B cell (primary cell): Measurements from ENCODE around the gene MTPN. TPM values are rescaled to one million over a fixed set of nuclear protein-coding genes. Genes with fewer than 3 reads are reported as not detected.

Experiments used
- ATAC-seq: fragments of 200-7000 bp; cut with Tn5 transposase; one replicate; pipeline ENCODE4 v1.10.0; 2021; ENCODE audit warnings: low read depth, mild to moderate bottlenecking, moderate number of reproducible peaks, moderate library complexity
- CTCF ChIA-PET: fragments of 350-600 bp; sonication (Branson Sonifier 250); formaldehyde crosslinking; loops from one replicate; lab custom pipeline; 2021; ENCODE audit warnings: antibody characterized with exemption, inconsistent platforms; lab: Charles Lee
- POLR2A ChIA-PET: fragments of 350-600 bp; sonication (Branson Sonifier 250); formaldehyde crosslinking; loops from one replicate; lab custom pipeline; 2021; ENCODE audit warnings: antibody characterized with exemption; lab: Charles Lee
- DNase-seq: peaks from one replicate; pipeline ENCODE4 v3.0.0; 2013
- H2AFZ ChIP-seq: 2 replicates; pipeline ENCODE4 v1.6.1; 2012; ENCODE audit warnings: mild to moderate bottlenecking, low read depth, low read length; ENCODE audit not compliant: insufficient read depth, poor library complexity, severe bottlenecking
- H3K27ac ChIP-seq, 2 donors: 1 replicate in 1 of 2; 2 replicates in 1 of 2; pipeline ENCODE4 v1.5.1; 2012 to 2013; ENCODE audit warnings: low read length in 2 of 2, mild to moderate bottlenecking in 2 of 2, moderate library complexity in 1 of 2
- H3K27me3 ChIP-seq, 4 experiments: fragments of 200-600 bp in 1 of 4; sonication (generic) in 1 of 4; replicated peaks in 1 of 4; 1 replicate in 2 of 4; 2 replicates in 2 of 4; pipeline versions ENCODE4 v1.6.1 to v1.7.0; 2013 to 2016; ENCODE audit warnings: low read length in 3 of 4, mild to moderate bottlenecking in 2 of 4, mixed read lengths in 1 of 4, moderate library complexity in 1 of 4; ENCODE audit not compliant: insufficient read depth in 4 of 4, control insufficient read depth in 3 of 4; ENCODE audit errors: control extremely low read depth in 1 of 4
- H3K36me3 ChIP-seq, 2 experiments: replicated peaks in 1 of 2; 1 replicate in 1 of 2; 2 replicates in 1 of 2; pipeline versions ENCODE4 v1.6.1 to v1.7.1; 2013; ENCODE audit warnings: low read length in 1 of 2; ENCODE audit not compliant: insufficient read depth in 2 of 2, control insufficient read depth in 1 of 2; ENCODE audit errors: control extremely low read depth in 1 of 2, extremely low read depth in 1 of 2
- H3K4me1 ChIP-seq, 2 donors: fragments of 200-600 bp in 1 of 2; sonication (generic) in 1 of 2; 1 replicate in 1 of 2; 2 replicates in 1 of 2; pipeline versions ENCODE4 v1.5.1 to v1.6.1; 2013 to 2017; ENCODE audit warnings: low read length in 2 of 2; ENCODE audit not compliant: control insufficient read depth in 2 of 2, insufficient read depth in 2 of 2
- H3K4me2 ChIP-seq: replicated peaks from 2 replicates; pipeline ENCODE3; 2012; ENCODE audit warnings: mild to moderate bottlenecking, low read depth, low read length; ENCODE audit not compliant: poor library complexity, severe bottlenecking
- H3K4me3 ChIP-seq, 5 experiments: fragments of 200-600 bp in 1 of 5; sonication (generic) in 1 of 5; 1 replicate in 3 of 5; 2 replicates in 2 of 5; pipeline versions ENCODE4 v1.5.1 to v1.7.0; 2011 to 2016; ENCODE audit warnings: low read length in 4 of 5, mild to moderate bottlenecking in 4 of 5, low read depth in 2 of 5, control low read depth in 1 of 5, moderate library complexity in 1 of 5; ENCODE audit not compliant: insufficient read depth in 1 of 5; ENCODE audit errors: control extremely low read depth in 1 of 5, extremely low read depth in 1 of 5
- H3K79me2 ChIP-seq: fragments of 200-600 bp; sonication (generic); one replicate; pipeline ENCODE4 v1.6.0; 2016; ENCODE audit warnings: low read length; ENCODE audit not compliant: control insufficient read depth, insufficient read depth
- H3K9ac ChIP-seq: fragments of 200-600 bp; sonication (generic); 2 replicates; pipeline ENCODE4 v1.6.1; 2017; ENCODE audit warnings: mild to moderate bottlenecking, low read length, moderate library complexity
- H3K9me3 ChIP-seq, 3 donors: one replicate each; pipeline versions ENCODE4 v1.6.1 to v1.7.1; 2013; ENCODE audit warnings: low read length in 2 of 3; ENCODE audit not compliant: control insufficient read depth in 2 of 3, insufficient read depth in 1 of 3; ENCODE audit errors: control extremely low read depth in 1 of 3
- H4K20me1 ChIP-seq: 2 replicates; pipeline ENCODE4 v1.6.0; 2012; ENCODE audit warnings: mild to moderate bottlenecking, low read length; ENCODE audit not compliant: insufficient read depth, control insufficient read depth, poor library complexity, severe bottlenecking
- H3K27ac Mint-ChIP-seq: one replicate; pipeline ENCODE4 v1.8.0; 2021; ENCODE audit warnings: mixed read lengths
- H3K27me3 Mint-ChIP-seq: one replicate; pipeline ENCODE4 v1.8.0; 2021; ENCODE audit warnings: mixed read lengths
- H3K4me1 Mint-ChIP-seq: one replicate; pipeline ENCODE4 v1.8.0; 2021; ENCODE audit warnings: mixed read lengths
- H3K4me3 Mint-ChIP-seq: one replicate; pipeline ENCODE4 v1.8.0; 2021; ENCODE audit warnings: mixed read lengths
- H3K9me3 Mint-ChIP-seq: one replicate; pipeline ENCODE4 v1.8.0; 2022; ENCODE audit warnings: mixed read lengths; ENCODE audit not compliant: insufficient read depth
- EZH2 ChIP-seq: IDR thresholded peaks from 2 replicates; pipeline ENCODE4 v1.6.1; 2012; ENCODE audit warnings: borderline replicate concordance, low read depth, mild to moderate bottlenecking, moderate library complexity, low read length; ENCODE audit not compliant: insufficient read depth, poor library complexity, severe bottlenecking
- WGBS: methylation state at CpG from one replicate; pipeline ENCODE4 v1.1.5; 2013; ENCODE audit warnings: missing lambda C conversion rate; ENCODE audit not compliant: insufficient coverage; 5-methylcytosine and 5-hydroxymethylcytosine counted together
- intact Hi-C: fragments of 100-400 bp; cut with micrococcal nuclease; formaldehyde crosslinking; loops from one replicate; pipeline ENCODE4 v1.10.0; 2022
- polyA plus RNA-seq: library from polyadenylated mRNA; depleted of rRNA; stranded (reverse); fragments of >200 nt; gene quantifications from 2 replicates; pipeline ENCODE4 v1.2.3, GENCODE V29; 2012
- total RNA-seq, 2 donors: library from RNA; stranded (reverse); fragments of 120-200 nt in 1 of 2; gene quantifications; 1 replicate in 1 of 2; 2 replicates in 1 of 2; pipeline versions ENCODE4 v1.2.3 to v1.2.4, GENCODE V29; 2013 to 2022
- TF ChIP-seq, protein P1 (sequence below): fragments of 200-600 bp; IDR thresholded peaks from one replicate; pipeline ENCODE4 v1.8.0; 2022; ENCODE audit warnings: antibody characterized with exemption, mild to moderate bottlenecking

MTPN gene
- total and polyA plus RNA-seq, 2 donors (not counting 1 experiment from before 2014, with no cell fraction given), result 60.5 to 115 TPM

DNA sequence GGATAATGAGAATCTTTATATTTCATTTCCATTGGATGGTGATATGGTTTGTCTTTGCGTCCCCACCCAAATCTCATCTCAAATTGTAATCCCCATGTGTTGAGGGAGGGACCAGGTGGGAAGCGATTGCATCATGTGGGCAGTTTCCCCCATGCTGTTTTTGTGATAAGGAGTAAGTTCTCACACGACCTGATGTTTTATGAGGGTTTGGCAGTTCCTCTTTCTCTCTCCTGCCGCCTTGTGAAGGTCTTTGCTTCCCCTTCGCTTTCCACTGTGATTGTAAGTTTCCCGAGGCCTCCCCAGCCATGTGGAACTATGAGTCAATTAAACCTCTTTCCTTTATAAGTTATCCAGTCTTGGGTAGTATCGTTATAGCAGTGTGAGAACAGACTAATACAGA lies 59.4 kb downstream of the MTPN start:
- CTCF ChIA-PET, result no interaction called here
- Histone ChIP-seq H3K4me2 (no peak overlapping the region), H3K27me3 (no peaks in the 10 kb centered on the region), H3K4me3 (no peak overlapping the region), H4K20me1 (no peaks in the 10 kb centered on the region), H3K9me3 (peaks cover 0 to 6% (median 0%) of the 10 kb centered on the region in 3 donors), H3K9ac (no peak overlapping the region), H2AFZ (no peak overlapping the region), H3K36me3 (peaks cover 0 to 2% of the 10 kb centered on the region in 2 experiments), H3K27ac (no peak overlapping the region), H3K4me1 (peaks cover 4 to 9% of the 10 kb centered on the region in 2 donors), H3K79me2 (no peaks in the 10 kb centered on the region)
- Mint-ChIP-seq H3K27ac (no peak overlapping the region), H3K9me3 (no peaks in the 10 kb centered on the region), H3K27me3 (no peaks in the 10 kb centered on the region), H3K4me3 (no peak overlapping the region), H3K4me1 (peaks cover 28% of the 10 kb centered on the region)
- POLR2A ChIA-PET, result no interaction called here
- TF ChIP-seq, protein P1, sequence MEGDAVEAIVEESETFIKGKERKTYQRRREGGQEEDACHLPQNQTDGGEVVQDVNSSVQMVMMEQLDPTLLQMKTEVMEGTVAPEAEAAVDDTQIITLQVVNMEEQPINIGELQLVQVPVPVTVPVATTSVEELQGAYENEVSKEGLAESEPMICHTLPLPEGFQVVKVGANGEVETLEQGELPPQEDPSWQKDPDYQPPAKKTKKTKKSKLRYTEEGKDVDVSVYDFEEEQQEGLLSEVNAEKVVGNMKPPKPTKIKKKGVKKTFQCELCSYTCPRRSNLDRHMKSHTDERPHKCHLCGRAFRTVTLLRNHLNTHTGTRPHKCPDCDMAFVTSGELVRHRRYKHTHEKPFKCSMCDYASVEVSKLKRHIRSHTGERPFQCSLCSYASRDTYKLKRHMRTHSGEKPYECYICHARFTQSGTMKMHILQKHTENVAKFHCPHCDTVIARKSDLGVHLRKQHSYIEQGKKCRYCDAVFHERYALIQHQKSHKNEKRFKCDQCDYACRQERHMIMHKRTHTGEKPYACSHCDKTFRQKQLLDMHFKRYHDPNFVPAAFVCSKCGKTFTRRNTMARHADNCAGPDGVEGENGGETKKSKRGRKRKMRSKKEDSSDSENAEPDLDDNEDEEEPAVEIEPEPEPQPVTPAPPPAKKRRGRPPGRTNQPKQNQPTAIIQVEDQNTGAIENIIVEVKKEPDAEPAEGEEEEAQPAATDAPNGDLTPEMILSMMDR, result no peak
- TF ChIP-seq EZH2, result no peak
- ATAC-seq, result no peak
- intact Hi-C loops, result no loop called here
- no CpG with 5 or more reads among the region's 7 CpGs for WGBS
- DNase-seq, result no peak

DNA sequence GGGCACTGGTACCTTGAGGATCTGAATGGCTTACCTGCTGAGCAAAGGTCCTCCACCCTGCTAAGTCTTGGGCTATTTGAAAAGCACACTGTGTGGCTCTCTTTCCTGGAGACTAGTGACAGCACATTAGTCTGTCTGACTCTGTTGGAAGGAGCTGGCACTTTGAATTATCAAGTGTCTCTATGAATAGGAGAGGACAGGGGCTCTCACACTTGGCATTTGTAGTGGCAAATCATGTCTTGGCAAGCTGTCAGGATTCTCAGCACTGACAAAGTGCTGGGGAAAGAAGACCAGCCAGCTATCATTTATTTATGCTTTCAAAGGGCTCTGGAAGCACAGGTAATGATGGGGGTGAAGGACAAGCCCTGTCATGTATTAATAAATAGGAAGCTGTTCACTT lies 62.8 kb downstream of the MTPN start:
- ATAC-seq (no peak), DNase-seq (no peak)
- no peak overlapping the region for H3K4me3 ChIP-seq
- H3K79me2 ChIP-seq, result no peaks in the 10 kb centered on the region
- H3K27me3 Mint-ChIP-seq, result no peaks in the 10 kb centered on the region
- CTCF ChIA-PET, result no interaction called here
- TF ChIP-seq EZH2, result no peak
- TF ChIP-seq, protein P1, result no peak
- H3K9me3 ChIP-seq, result no peaks in the 10 kb centered on the region
- H3K9me3 Mint-ChIP-seq, result no peaks in the 10 kb centered on the region
- no peaks in the 10 kb centered on the region for H3K27me3 ChIP-seq
- peaks cover 4% of the 10 kb centered on the region in 2 donors for H3K4me1 ChIP-seq
- H3K4me1 Mint-ChIP-seq, result peaks cover 13% of the 10 kb centered on the region
- POLR2A ChIA-PET, result no interaction called here
- no peak overlapping the region for H3K4me3 Mint-ChIP-seq
- H3K4me2 ChIP-seq, result no peak overlapping the region
- no peak overlapping the region for H3K27ac ChIP-seq
- no peak overlapping the region for H2AFZ ChIP-seq
- intact Hi-C loops, result no loop called here
- H3K9ac ChIP-seq, result no peak overlapping the region
- no peak overlapping the region for H3K27ac Mint-ChIP-seq
- H4K20me1 ChIP-seq, result no peaks in the 10 kb centered on the region
- no peaks in the 10 kb centered on the region for H3K36me3 ChIP-seq
